DMS114 treated with DMSO at 0.1 percent for 48 hours (cell line): ENCODE data around the gene IL17RE.
A peak's percentile ranks its signal among the peaks of the same experiment; 100 is the strongest.
"Not testable (repeated sequence)": the region's sequence is repeated elsewhere in the genome, so short reads cannot be mapped to it uniquely, and the experiment has no call there.

Experiments used
- DNase-seq: peaks from one replicate; lab custom pipeline; 2025; ENCODE audit not compliant: unreplicated experiment; lab: John Stamatoyannopoulos, UW

Gene IL17RE

GRCh38 chr3:9879830-9880549 lies 22.7 kb upstream of the IL17RE start, which contains the start of gene CIDEC:
Gene CIDEC (minus strand): TSS chr3:9880253. CDS start chr3:9878486, 1,767 bp downstream.
- DNase-seq = no peak

DNA sequence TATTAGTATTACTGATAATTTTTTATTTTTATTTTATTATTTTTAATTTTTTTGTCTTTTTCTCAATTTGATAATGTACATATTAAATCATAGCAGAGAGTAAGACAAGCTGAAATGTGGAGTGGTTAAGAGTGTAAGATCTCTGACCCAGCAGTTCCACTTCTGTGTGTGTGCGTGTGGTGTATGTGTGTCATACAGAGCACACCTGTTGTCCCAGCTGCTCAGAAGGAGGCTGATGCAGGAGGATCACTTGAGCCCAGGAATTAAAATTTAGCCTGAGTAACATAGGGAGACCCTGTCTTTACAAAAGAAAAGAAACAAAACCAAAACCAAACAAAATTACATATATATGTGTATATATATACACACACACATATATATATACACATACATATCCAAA lies 21.2 kb upstream of the IL17RE start:
- no peak for DNase-seq

- no peak for DNase-seq
Observed at GRCh38 chr3:9883706-9884554, 18.7 kb upstream of the IL17RE start.

DNA sequence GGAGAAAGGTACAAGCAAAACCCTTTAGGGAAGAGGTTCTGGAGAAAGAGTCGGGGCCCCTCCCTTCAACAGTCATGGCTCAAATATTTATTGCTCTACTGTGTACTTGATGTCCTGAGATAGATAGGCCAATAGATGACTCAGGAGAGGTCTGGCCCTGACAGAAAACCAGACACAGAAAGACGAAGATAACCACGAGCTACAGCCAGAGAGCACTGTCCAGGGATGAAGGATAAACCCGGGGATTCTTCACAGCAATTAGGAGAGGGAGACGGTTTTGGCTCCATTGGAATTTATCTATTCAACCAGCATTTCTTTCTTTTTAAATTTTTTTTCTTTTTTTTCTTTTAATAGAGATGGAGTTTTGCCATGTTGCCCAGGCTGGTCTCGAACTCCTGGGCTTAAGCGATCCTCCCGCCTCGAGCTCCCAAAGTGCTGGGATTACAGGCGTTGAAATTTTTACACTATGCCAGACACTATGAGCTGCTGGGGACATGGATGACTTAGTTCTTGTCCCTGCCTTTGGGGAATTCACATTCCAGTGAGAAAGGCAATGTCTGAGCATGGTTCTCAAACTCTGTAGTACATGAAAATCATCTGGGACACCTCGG lies 18.0 kb upstream of the IL17RE start:
- no peak for DNase-seq

GRCh38 chr3:9886328-9886727 lies 16.3 kb upstream of the IL17RE start:
- DNase-seq = no peak

DNA sequence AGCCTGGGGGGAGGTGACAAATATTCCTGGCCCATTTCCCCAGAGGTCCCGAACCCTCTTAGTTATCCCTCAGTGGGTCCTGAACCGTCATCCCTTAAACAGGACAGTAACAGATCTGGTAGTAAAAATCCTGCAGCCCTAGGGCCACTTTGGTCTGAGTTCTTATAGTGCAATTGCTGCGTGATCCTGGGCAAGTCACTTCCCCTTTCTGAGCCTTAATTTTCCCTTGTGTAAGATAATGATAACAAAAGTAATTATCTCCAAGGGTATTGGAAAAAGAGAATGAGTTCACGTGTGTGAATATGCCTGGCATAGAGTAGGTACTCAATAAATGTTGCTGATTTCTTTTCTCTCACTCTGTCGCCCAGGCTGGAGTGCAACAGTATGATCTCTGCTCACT lies 15.2 kb upstream of the IL17RE start:
- no peak for DNase-seq

- no peak for DNase-seq
Observed at GRCh38 chr3:9888540-9888939, 14.1 kb upstream of the IL17RE start.

DNA sequence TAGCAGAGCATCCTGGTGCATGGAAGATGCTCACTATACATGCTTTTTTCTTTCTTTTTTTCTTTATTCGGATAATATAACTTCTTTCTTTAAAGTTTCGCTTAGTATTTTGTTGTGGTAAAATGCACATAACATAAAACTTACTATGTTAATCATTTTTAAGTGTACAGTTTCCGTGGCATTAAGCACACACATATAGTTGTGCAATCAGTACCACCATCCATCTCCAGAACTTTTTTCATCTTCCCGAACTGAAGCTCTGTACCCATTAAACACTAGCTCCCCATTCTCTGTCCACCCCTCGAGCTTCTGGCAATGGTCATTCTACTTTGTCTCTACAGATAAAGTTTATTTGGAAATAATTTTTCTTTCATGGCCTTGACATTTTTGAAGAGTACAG lies 13.2 kb upstream of the IL17RE start:
- no peak for DNase-seq

- DNase-seq = peak; percentile 70
Observed at GRCh38 chr3:9890249-9891071, 12.2 kb upstream of the IL17RE start, which contains the start of gene JAGN1. Gene JAGN1 (plus strand): TSS chr3:9890610. CDS start chr3:9890723, 113 bp downstream.

GRCh38 chr3:9891072-9891622 lies 11.5 kb upstream of the IL17RE start:
- no peak for DNase-seq

GRCh38 chr3:9893739-9894138 lies 8.9 kb upstream of the IL17RE start:
- DNase-seq = no peak

DNA sequence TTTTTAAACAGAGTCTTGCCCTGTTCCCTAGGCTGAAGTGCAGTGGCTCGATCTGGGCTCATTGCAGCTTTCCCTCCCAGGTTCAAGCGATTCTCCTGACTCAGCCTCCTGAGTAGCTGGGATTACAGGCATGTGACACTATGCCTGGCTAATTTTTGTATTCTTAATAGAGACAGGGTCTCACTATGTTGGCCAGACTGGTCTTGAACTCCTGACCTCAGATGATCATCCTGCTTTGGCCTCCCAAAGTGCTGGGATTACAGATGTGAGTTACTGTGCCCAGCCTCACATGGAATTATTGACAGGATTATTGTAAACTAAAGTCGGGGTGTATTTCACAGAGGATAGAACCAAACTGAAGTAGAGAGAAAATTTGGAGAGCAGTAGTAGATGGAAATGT lies 6.9 kb upstream of the IL17RE start:
- not testable (repeated sequence) for DNase-seq

- not testable (repeated sequence) for DNase-seq
Observed at GRCh38 chr3:9896755-9897407, 5.8 kb upstream of the IL17RE start.

DNA sequence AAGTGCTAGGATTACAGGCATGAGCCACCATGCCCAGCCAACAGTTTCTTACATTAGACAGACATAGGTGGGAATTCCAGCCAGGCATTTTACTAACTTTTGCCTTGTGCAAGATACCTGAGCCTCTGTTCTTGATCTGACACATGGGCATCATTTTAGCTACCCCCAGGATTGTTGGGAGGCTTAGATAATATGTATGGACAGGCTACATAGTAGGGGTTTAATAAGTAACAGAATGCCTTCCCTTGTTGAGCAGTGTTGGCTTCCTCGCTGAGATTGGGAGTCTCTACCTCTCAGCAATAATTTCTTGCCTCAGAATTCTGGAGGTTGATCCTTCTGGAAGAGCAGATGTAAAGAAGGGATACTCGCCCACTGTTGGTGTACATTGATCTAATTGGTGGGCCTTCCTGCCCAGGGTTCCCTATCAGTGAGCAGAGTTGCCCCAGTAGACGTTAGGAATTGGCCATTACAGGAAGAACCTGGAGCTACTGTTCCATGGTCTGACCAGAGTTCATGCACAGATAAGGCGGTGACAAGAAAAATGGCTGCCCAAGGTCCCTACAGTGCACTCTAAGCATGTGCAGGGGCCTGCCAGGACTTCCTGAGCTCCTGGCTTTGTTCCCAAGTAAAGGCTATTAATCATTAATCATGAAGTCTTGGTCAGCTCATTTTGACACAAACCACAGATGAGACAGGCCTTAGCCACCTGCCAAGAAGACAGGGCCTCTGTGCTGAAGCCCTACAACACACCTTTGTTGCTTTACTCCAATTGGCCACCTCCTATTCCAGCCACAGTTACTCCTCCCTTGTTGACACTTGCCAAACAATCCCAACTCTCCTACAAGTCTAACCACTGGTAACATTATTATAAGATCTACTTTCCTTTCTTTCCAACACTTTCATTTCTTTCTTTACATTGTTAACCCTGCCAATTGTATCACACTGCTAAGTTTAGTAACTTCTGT lies 5.0 kb upstream of the IL17RE start:
- DNase-seq = no peak

DNA sequence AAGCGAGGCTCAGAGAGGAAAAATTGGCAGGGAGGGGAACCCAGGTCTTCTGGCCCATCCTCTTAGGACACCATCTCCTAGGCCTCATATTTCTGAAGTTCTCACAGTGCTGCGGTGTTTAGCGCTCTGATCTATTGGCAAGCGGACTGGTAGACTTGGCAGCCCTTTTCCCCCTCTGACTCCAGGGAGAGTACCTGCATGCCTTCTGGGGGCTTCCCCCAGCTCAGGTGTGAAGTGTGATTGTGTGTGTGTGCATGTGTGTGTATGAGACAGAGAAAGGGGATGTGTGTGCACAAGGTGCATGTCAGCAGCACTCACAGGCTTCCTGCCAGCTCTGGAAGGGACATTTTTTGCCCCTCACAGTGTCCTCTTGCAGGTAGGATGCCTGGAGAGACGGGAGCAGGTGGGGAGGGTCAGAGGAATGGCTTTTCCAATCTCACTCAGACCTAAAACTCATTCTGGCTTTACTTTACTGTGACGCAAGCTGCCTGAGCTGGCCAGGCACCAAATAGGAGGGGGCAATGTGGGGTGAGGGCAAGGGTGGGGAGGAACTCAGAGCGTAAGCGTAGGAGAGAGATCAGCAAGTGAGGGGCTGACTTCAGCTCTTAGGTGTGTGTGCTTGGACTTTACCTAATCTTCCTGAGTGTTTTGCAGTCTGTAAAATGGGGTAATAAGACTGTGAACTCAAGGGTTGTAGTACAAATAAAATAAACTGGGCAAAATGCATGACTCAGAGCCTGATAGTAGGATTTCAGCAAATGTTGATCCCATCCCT lies 4.0 kb upstream of the IL17RE start:
- DNase-seq = no peak

DNA sequence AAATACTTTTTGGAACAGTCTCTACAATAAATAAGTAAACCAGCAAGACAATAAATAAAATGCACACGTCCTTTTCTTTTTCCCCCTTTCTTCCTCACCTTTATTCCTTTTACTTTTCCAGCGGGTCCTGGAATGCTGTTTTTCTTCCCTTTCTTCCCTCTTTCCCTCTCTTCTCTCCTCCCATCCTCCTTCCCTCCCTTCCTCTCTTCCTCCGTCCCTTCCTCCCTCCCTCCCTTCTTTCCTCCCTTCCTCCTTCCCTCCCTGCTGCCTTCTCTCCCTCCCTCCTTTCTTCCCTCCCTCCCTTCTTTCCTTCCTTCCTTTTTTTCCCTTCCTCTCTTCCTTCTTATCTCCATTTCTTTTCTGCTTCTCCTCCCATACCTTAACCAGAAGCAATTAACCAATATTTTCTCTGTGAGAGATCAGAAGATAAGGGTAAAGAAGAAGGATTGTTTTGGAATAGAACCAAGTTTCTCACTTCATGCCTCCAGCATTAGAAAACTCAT lies 3.3 kb upstream of the IL17RE start:
- DNase-seq = no peak

DNA sequence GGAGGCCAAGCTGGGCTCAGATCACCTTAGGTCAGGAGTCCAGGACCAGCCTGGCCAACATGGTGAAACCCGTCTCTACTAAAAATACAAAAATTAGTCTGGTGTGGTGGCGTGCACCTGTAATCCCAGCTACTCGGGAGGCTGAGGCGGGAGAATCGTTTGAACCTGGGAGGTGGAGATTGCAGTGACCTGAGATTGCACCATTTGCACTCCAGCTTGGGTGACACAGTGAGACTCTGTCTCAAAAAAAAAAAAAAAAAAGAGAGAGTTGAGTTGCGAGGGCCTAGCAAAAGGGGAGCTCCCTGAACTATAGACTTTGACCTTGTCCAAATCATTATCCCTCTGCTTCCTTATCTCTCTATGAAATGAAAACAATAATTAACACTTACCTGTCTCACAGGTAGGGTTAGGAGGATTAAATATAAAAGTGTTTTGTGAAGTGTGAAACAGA lies 1.7 kb upstream of the IL17RE start:
- not testable (repeated sequence) for DNase-seq

DNA sequence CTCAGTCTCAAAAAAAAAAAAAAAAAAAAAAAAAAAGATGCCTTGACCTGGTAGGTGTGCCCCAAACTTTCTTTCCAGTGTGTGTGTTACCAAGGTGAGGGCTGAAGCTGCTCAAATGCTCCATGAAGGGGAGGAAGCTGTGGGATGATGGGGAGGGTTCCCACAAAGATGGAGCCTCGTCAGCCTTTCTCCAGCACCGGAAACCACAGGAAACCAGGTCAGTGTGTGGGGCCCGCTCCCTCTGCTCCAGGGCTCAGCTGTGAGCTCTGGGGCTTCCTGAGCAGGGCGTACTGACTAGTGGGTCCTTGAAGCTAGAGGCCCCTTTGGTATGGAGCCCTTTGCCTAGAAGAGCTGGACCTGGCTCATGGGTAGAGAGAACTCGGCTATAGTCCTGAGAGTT lies 681 bp upstream of the IL17RE start:
- no peak for DNase-seq
